Choroid plexus epithelial cell (primary cell): Measurements from ENCODE around the gene AUH.

Source experiments
- DNase-seq: peaks from one replicate; pipeline ENCODE4 v3.0.0-alpha.2; 2010; ENCODE audit warnings: low read depth
- H3K4me3 ChIP-seq: 2 replicates; pipeline ENCODE4 v1.5.1; 2011; ENCODE audit warnings: low read depth, mild to moderate bottlenecking, control low read depth, low read length, moderate library complexity
- TF ChIP-seq, protein P1 (sequence below): conservative IDR thresholded peaks from 2 replicates; pipeline ENCODE4 v1.5.1; 2011; ENCODE audit warnings: low read depth, mild to moderate bottlenecking, control low read depth, inconsistent platforms, low read length, moderate library complexity

AUH gene

DNA sequence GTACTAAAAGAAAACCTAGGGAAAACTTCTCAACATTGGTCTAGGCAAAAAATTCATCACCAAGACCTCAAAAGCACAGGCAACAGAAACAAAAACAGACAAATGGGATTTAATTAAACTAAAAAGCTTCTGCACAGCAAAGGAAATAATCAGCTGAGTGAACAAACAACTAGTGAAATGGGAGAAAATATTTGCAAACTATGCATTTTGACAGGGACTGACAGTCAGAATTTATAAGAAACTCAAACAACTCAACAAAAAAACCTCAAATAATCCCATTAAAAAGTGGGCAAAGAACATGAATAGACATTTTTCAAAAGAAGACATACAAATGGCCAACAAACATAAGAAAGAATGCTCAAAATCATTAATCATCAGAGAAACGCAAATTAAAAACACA lies 189.4 kb downstream of the AUH start:
- TF ChIP-seq, protein P1, sequence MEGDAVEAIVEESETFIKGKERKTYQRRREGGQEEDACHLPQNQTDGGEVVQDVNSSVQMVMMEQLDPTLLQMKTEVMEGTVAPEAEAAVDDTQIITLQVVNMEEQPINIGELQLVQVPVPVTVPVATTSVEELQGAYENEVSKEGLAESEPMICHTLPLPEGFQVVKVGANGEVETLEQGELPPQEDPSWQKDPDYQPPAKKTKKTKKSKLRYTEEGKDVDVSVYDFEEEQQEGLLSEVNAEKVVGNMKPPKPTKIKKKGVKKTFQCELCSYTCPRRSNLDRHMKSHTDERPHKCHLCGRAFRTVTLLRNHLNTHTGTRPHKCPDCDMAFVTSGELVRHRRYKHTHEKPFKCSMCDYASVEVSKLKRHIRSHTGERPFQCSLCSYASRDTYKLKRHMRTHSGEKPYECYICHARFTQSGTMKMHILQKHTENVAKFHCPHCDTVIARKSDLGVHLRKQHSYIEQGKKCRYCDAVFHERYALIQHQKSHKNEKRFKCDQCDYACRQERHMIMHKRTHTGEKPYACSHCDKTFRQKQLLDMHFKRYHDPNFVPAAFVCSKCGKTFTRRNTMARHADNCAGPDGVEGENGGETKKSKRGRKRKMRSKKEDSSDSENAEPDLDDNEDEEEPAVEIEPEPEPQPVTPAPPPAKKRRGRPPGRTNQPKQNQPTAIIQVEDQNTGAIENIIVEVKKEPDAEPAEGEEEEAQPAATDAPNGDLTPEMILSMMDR, result no peak
- H3K4me3 ChIP-seq, result no peak overlapping the region
- DNase-seq, result no peak

DNA sequence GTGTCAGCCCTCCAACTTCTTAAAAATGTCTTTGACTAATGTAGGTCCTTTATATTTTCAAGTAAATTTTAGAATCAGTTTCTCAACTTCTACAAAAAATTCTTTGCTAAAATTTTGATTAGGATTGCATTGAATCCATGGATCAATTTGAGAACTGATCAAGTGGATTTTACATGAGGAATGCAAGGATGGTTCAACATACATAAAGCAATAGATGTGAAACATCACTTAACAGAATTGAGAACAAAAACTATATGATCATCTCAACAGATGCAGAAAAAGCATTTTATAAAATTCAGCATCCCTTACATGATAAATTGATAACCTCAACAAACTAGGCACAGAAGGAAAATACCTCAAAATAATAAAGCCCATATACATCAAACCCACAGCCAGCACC lies 190.8 kb downstream of the AUH start:
- H3K4me3 ChIP-seq, result no peak overlapping the region
- DNase-seq, result no peak
- TF ChIP-seq, protein P1, result no peak

DNA sequence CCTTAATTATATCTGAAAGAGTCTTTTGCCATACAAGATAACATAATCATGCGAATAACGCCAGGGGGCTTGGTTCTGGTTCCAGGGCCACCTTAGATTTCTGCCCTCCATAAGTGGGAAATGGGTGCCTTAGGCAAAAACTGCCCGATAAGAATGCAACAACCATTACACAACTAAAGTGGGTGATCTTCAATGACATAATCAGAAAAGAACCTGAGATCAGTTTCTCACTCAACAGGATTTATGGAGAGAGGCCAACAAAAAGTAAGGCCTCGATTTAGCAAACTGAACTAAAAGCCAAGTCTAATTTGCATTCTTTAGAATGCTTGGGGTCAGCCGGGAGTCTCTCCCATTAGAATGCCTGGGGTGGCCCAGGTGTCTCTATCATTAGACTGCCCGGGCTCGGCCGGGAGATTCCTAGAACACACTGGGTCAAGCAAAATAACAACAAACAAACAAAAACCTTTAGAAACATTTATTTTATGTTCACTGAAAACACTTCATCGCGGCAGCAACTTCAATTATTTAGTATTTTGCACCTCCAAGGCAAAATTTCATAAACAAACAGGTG lies 194.8 kb downstream of the AUH start:
- TF ChIP-seq, protein P1, result no peak
- no peak overlapping the region for H3K4me3 ChIP-seq
- peak; percentile 88 for DNase-seq

DNA sequence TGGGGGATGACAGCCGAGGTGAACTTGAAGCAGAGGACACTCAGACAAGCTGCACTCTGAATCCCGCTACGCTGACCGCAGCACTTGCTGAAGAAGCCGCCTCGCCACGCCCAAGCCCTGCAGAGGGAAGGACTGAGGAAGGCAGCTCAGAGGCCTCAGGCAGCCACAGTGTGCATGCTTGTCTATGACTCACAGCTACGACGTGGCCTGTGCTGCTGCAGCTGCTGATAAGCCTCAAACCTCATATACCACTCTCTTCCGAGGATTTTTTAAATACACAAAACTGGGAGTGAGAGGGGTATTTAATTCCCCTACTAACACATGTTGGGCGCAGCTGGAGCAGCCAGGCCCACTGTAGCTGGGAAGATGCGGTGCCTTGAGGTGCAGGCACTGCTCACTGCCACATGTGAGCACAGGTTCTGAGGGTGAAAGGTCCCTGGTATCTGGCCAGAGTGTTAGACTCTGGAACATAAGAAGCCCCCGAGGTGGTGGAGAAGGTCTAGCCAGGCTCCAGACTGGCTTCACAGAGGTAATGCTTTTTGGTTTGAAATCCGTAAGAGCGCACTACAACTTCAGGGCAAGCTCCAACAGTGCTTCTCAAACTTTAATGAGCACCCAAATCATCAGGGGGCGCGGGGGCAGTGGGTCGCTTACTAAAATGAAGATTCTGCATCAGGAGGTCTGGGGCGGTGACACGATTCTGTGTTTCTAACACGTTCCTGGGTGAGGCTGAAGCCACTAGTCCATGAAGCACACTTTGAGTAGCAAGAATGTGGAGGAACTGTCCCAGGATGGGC lies 196.8 kb downstream of the AUH start:
- TF ChIP-seq, protein P1, result no peak
- DNase-seq, result peak; percentile 98
- H3K4me3 ChIP-seq, result no peak overlapping the region
